Hair follicular keratinocyte (primary cell): ENCODE results near the gene LPP. TPM values are rescaled to one million over a fixed set of nuclear protein-coding genes. Genes with fewer than 3 reads are reported as not detected.

Experiments used
- total RNA-seq: library from RNA; depleted of rRNA; stranded (reverse); fragments of >200 nt; gene quantifications from 2 replicates; pipeline ENCODE4 v1.2.3, GENCODE V29; 2015

Gene LPP
- total RNA-seq, result 11.3 and 29.5 TPM in 2 replicates

GRCh38 chr3:188154014-188154808 lies at the start of gene LPP:
Gene LPP, plus strand, starts transcription at chr3:188154157. Its CDS starts 251,964 bp downstream, at chr3:188406121.

